Mesenchymal stem cell (in vitro differentiated cells and primary cell): Measurements from ENCODE around the gene RASGEF1C.

Experiments used
- DNase-seq: peaks from one replicate; pipeline ENCODE4 v3.0.0-alpha.2; 2013
- H2AFZ ChIP-seq: one replicate; pipeline ENCODE4 v1.6.1; 2013; ENCODE audit warnings: low read depth, mild to moderate bottlenecking, control low read depth, inconsistent platforms, low read length, moderate library complexity
- H2AK5ac ChIP-seq: 2 replicates; pipeline ENCODE4 v1.6.1; 2013; ENCODE audit warnings: low read length, moderate library complexity, mild to moderate bottlenecking, inconsistent platforms; ENCODE audit not compliant: severe bottlenecking
- H2BK120ac ChIP-seq: one replicate; pipeline ENCODE4 v1.6.1; 2013; ENCODE audit warnings: low read depth, mild to moderate bottlenecking, inconsistent platforms, low read length, moderate library complexity
- H2BK12ac ChIP-seq, 2 experiments: one replicate each; pipeline ENCODE4 v1.6.1; 2013; ENCODE audit warnings: inconsistent platforms in 2 of 2, low read length in 2 of 2, mild to moderate bottlenecking in 2 of 2, moderate library complexity in 2 of 2, control low read depth in 1 of 2
- H2BK15ac ChIP-seq: one replicate; pipeline ENCODE4 v1.6.1; 2013; ENCODE audit warnings: mild to moderate bottlenecking, low read depth, inconsistent platforms; ENCODE audit not compliant: poor library complexity, severe bottlenecking
- H2BK5ac ChIP-seq: 2 replicates; pipeline ENCODE4 v1.6.1; 2013; ENCODE audit warnings: low read depth, mild to moderate bottlenecking, low read length, control low read depth, inconsistent platforms; ENCODE audit not compliant: poor library complexity, severe bottlenecking
- H3K14ac ChIP-seq, 2 experiments: one replicate each; pipeline ENCODE4 v1.6.1; 2013; ENCODE audit warnings: inconsistent platforms in 2 of 2, low read length in 2 of 2, control low read depth in 1 of 2, mild to moderate bottlenecking in 1 of 2, moderate library complexity in 1 of 2
- H3K18ac ChIP-seq, 2 experiments: one replicate each; pipeline ENCODE4 v1.6.1; 2013; ENCODE audit warnings: inconsistent platforms in 2 of 2, low read length in 2 of 2, control low read depth in 1 of 2, low read depth in 1 of 2, mild to moderate bottlenecking in 1 of 2
- H3K23ac ChIP-seq, 2 experiments: one replicate each; pipeline ENCODE4 v1.6.1; 2013; ENCODE audit warnings: inconsistent platforms in 2 of 2, low read length in 2 of 2, mild to moderate bottlenecking in 2 of 2, moderate library complexity in 2 of 2, control low read depth in 1 of 2
- H3K27ac ChIP-seq: 2 replicates; pipeline ENCODE4 v1.5.1; 2013; ENCODE audit warnings: mild to moderate bottlenecking, moderate library complexity, low read length, control low read depth, inconsistent platforms; ENCODE audit not compliant: poor library complexity, severe bottlenecking
- H3K27me3 ChIP-seq, 2 experiments: 2 replicates each; pipeline versions ENCODE4 v1.6.1 to v1.7.0; 2013; ENCODE audit warnings: low read length in 2 of 2, mild to moderate bottlenecking in 2 of 2, moderate library complexity in 2 of 2, control low read depth in 1 of 2, inconsistent platforms in 1 of 2; ENCODE audit not compliant: control insufficient read depth in 1 of 2, insufficient read depth in 1 of 2
- H3K36me3 ChIP-seq, 2 experiments: 2 replicates each; pipeline versions ENCODE4 v1.6.1 to v1.7.0; 2013; ENCODE audit warnings: low read length in 2 of 2, control low read depth in 1 of 2, inconsistent platforms in 1 of 2, low read depth in 1 of 2, mild to moderate bottlenecking in 1 of 2; ENCODE audit not compliant: insufficient read depth in 2 of 2, control insufficient read depth in 1 of 2
- H3K4ac ChIP-seq, 2 experiments: one replicate each; pipeline ENCODE4 v1.6.1; 2013; ENCODE audit warnings: inconsistent platforms in 2 of 2, low read length in 2 of 2, mild to moderate bottlenecking in 2 of 2, moderate library complexity in 2 of 2, control low read depth in 1 of 2, low read depth in 1 of 2
- H3K4me1 ChIP-seq: 2 replicates; pipeline ENCODE4 v1.6.1; 2013; ENCODE audit warnings: low read depth, low read length, control low read depth; ENCODE audit not compliant: control insufficient read depth, insufficient read depth
- H3K4me2 ChIP-seq: 2 replicates; pipeline ENCODE4 v1.6.1; 2013; ENCODE audit warnings: low read length, mild to moderate bottlenecking, inconsistent platforms; ENCODE audit not compliant: poor library complexity, severe bottlenecking
- H3K4me3 ChIP-seq, 2 experiments: 2 replicates each; pipeline versions ENCODE4 v1.5.1 to v1.7.0; 2013; ENCODE audit warnings: low read length in 2 of 2, mild to moderate bottlenecking in 2 of 2, control low read depth in 1 of 2, low read depth in 1 of 2; ENCODE audit not compliant: insufficient read depth in 1 of 2
- H3K79me1 ChIP-seq: replicated peaks from 2 replicates; pipeline ENCODE4 v1.6.1; 2013; ENCODE audit warnings: mild to moderate bottlenecking, control low read depth, low read length, inconsistent platforms; ENCODE audit not compliant: poor library complexity, severe bottlenecking
- H3K9ac ChIP-seq: 2 replicates; pipeline ENCODE4 v1.7.0; 2013; ENCODE audit warnings: mild to moderate bottlenecking, low read length, moderate library complexity
- H3K9me3 ChIP-seq: 2 replicates; pipeline ENCODE4 v1.7.0; 2013; ENCODE audit warnings: mild to moderate bottlenecking, low read length; ENCODE audit not compliant: control insufficient read depth
- H4K8ac ChIP-seq: one replicate; pipeline ENCODE4 v1.6.1; 2013; ENCODE audit warnings: inconsistent platforms, mild to moderate bottlenecking, low read length, moderate library complexity
- H4K91ac ChIP-seq: one replicate; pipeline ENCODE4 v1.6.1; 2013; ENCODE audit warnings: mild to moderate bottlenecking, low read length, inconsistent platforms
- WGBS: methylation state at CpG from one replicate; pipeline ENCODE4 v1.1.7; 2013; ENCODE audit warnings: mixed read lengths; 5-methylcytosine and 5-hydroxymethylcytosine counted together

The RASGEF1C gene

GRCh38 chr5:180136630-180137381 is 72.2 kb downstream of the RASGEF1C start:
- Histone ChIP-seq H3K4ac (no peak overlapping the region), H3K23ac (no peak overlapping the region), H3K18ac (no peak overlapping the region), H3K4me1 (peaks cover 13% of the 10 kb centered on the region), H2BK12ac (no peak overlapping the region), H4K91ac (no peak overlapping the region), H2AK5ac (no peak overlapping the region), H4K8ac (no peak overlapping the region), H2BK15ac (no peak overlapping the region), H3K9me3 (no peaks in the 10 kb centered on the region), H2BK5ac (no peak overlapping the region), H3K9ac (no peak overlapping the region), H3K4me3 (no peak overlapping the region), H3K36me3 (no peaks in the 10 kb centered on the region), H3K4me2 (no peak overlapping the region), H3K27ac (no peak overlapping the region), H3K27me3 (peaks cover 30 to 64% of the 10 kb centered on the region in 2 experiments), H2BK120ac (no peak overlapping the region), H2AFZ (no peak overlapping the region), H3K14ac (no peak overlapping the region), H3K79me1 (no peaks in the 10 kb centered on the region)
- WGBS: 90% methylated on average over 38 of the region's 38 CpGs
- DNase-seq: no peak

- no peak overlapping the region for H3K4ac ChIP-seq
- no peak overlapping the region for H3K9ac ChIP-seq
- H3K27ac ChIP-seq: no peak overlapping the region
- H4K91ac ChIP-seq: no peak overlapping the region
- H3K27me3 ChIP-seq: peaks cover 29 to 65% of the 10 kb centered on the region in 2 experiments
- H3K79me1 ChIP-seq: no peaks in the 10 kb centered on the region
- H2AFZ ChIP-seq: no peak overlapping the region
- H2AK5ac ChIP-seq: no peak overlapping the region
- DNase-seq: no peak
- H3K14ac ChIP-seq: no peak overlapping the region
- no peak overlapping the region for H3K4me2 ChIP-seq
- H3K4me1 ChIP-seq: peaks cover 13% of the 10 kb centered on the region
- no peak overlapping the region for H3K18ac ChIP-seq
- H3K4me3 ChIP-seq: no peak overlapping the region
- H3K9me3 ChIP-seq: no peaks in the 10 kb centered on the region
- 94% methylated on average over 43 of the region's 43 CpGs for WGBS
- H3K23ac ChIP-seq: no peak overlapping the region
- H2BK120ac ChIP-seq: no peak overlapping the region
- no peak overlapping the region for H4K8ac ChIP-seq
- no peak overlapping the region for H2BK15ac ChIP-seq
- no peaks in the 10 kb centered on the region for H3K36me3 ChIP-seq
- H2BK5ac ChIP-seq: no peak overlapping the region
- no peak overlapping the region for H2BK12ac ChIP-seq
These were observed 72.9 kb downstream of the RASGEF1C start for GRCh38 chr5:180135967-180136629.

GRCh38 chr5:180135128-180135955 is 73.7 kb downstream of the RASGEF1C start:
- Histone ChIP-seq H3K36me3 (no peaks in the 10 kb centered on the region), H3K4ac (no peak overlapping the region), H3K9me3 (no peaks in the 10 kb centered on the region), H4K8ac (no peak overlapping the region), H4K91ac (no peak overlapping the region), H2AK5ac (no peak overlapping the region), H2BK15ac (no peak overlapping the region), H3K79me1 (no peaks in the 10 kb centered on the region), H3K27me3 (peaks cover 21 to 63% of the 10 kb centered on the region in 2 experiments), H3K4me1 (peaks cover 11% of the 10 kb centered on the region), H2BK120ac (no peak overlapping the region), H3K9ac (no peak overlapping the region), H3K18ac (no peak overlapping the region), H2AFZ (no peak overlapping the region), H2BK5ac (no peak overlapping the region), H3K4me2 (no peak overlapping the region), H2BK12ac (no peak overlapping the region), H3K4me3 (no peak overlapping the region), H3K23ac (no peak overlapping the region), H3K27ac (no peak overlapping the region), H3K14ac (no peak overlapping the region)
- 87% methylated on average over 12 of the region's 13 CpGs for WGBS
- DNase-seq: no peak

GRCh38 chr5:180133971-180134508 is 75.0 kb downstream of the RASGEF1C start:
- DNase-seq: no peak
- H3K27me3 ChIP-seq: peaks cover 12 to 61% of the 10 kb centered on the region in 2 experiments
- no peak overlapping the region for H3K14ac ChIP-seq
- H3K79me1 ChIP-seq: no peaks in the 10 kb centered on the region
- H3K18ac ChIP-seq: no peak overlapping the region
- no peaks in the 10 kb centered on the region for H3K36me3 ChIP-seq
- H3K9ac ChIP-seq: no peak overlapping the region
- no peak overlapping the region for H3K27ac ChIP-seq
- H4K91ac ChIP-seq: no peak overlapping the region
- no peak overlapping the region for H2AK5ac ChIP-seq
- no peak overlapping the region for H4K8ac ChIP-seq
- no peak overlapping the region for H2BK120ac ChIP-seq
- H3K4ac ChIP-seq: no peak overlapping the region
- no peak overlapping the region for H2BK15ac ChIP-seq
- 86% methylated on average over 9 of the region's 9 CpGs for WGBS
- H2BK5ac ChIP-seq: no peak overlapping the region
- no peak overlapping the region for H3K23ac ChIP-seq
- H2BK12ac ChIP-seq: no peak overlapping the region
- no peaks in the 10 kb centered on the region for H3K9me3 ChIP-seq
- H3K4me2 ChIP-seq: no peak overlapping the region
- peaks cover 11% of the 10 kb centered on the region for H3K4me1 ChIP-seq
- no peak overlapping the region for H2AFZ ChIP-seq
- no peak overlapping the region for H3K4me3 ChIP-seq
